ENCODE measurements around the gene GPSM1. TPM values are rescaled to one million over a fixed set of nuclear protein-coding genes. Genes with fewer than 3 reads are reported as not detected.

GPSM1 gene
- total RNA-seq, 1 experiment from 2014 or later: 24.7 TPM

DNA sequence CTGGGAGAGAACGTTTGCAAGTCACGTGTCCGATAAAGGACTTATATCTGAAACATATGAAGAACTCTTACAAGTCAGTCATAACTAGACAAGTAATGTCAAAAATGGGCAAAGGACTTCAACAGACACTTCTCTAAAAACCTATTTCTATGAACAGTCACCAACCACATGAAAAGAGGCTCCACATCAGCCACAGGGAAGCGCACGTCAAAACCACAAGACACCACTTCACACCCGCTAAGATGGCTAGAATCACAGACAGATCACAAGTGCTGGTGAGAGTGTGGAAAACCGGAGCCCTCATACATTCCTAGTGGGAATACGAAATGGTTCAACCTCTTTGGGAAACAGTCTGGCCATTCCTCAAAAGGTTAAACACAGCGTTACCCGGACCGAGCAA is 57.7 kb downstream of the GPSM1 start:
- Histone ChIP-seq H3K9me3 (ENCODE audit: control insufficient read depth, low read depth, low read length) (no peaks in the 10 kb centered on the region), H4K5ac (ENCODE audit: insufficient read length, low read depth, low read length) (no peak overlapping the region), H4K8ac (replicated peaks; ENCODE audit: insufficient read length, low read depth, low read length) (no peak overlapping the region), H3K79me2 (ENCODE audit: insufficient read depth, low read length) (no peaks in the 10 kb centered on the region), H3K23me2 (ENCODE audit: insufficient read length, low read depth, low read length, poor library complexity, severe bottlenecking) (no peaks in the 10 kb centered on the region), H3K18ac (ENCODE audit: insufficient read length, low read depth, low read length) (no peak overlapping the region), H3K4me1 (ENCODE audit: insufficient read depth, low read length) (no peaks in the 10 kb centered on the region), H3K79me1 (ENCODE audit: insufficient read depth, low read depth, low read length, poor library complexity, severe bottlenecking) (no peaks in the 10 kb centered on the region), H3K27ac (ENCODE audit: insufficient read length, low read depth, low read length) (no peak overlapping the region), H2AFZ (ENCODE audit: low read length) (no peak overlapping the region), H2BK120ac (ENCODE audit: low read depth, low read length, poor library complexity, severe bottlenecking) (no peak overlapping the region), H3K4me2 (ENCODE audit: insufficient read depth, insufficient read length, low read length) (no peak overlapping the region), H2AK5ac (ENCODE audit: insufficient read length, low read length) (no peak overlapping the region), H2BK15ac (ENCODE audit: low read depth, low read length) (no peak overlapping the region), H4K20me1 (ENCODE audit: control insufficient read depth, insufficient read depth, insufficient read length) (no peaks in the 10 kb centered on the region), H3K9ac (ENCODE audit: extremely low read depth, insufficient read length, low read length) (no peak overlapping the region), H3K23ac (ENCODE audit: insufficient read length, low read depth, low read length) (no peak overlapping the region), H3T11ph (ENCODE audit: low read length) (no peak overlapping the region), H3K4ac (ENCODE audit: low read depth, low read length) (no peak overlapping the region), H3K14ac (ENCODE audit: insufficient read depth, low read length) (no peak overlapping the region), H2BK20ac (ENCODE audit: low read depth, low read length, poor library complexity, severe bottlenecking) (no peak overlapping the region), H2BK12ac (ENCODE audit: insufficient read length, low read depth, low read length) (no peak overlapping the region), H4K91ac (ENCODE audit: insufficient read length, low read depth, low read length) (no peak overlapping the region), H3K56ac (ENCODE audit: insufficient read length, low read depth, low read length) (no peak overlapping the region), H3K27me3 (ENCODE audit: insufficient read depth, low read length) (no peaks in the 10 kb centered on the region), H2BK5ac (ENCODE audit: insufficient read length, low read length) (no peak overlapping the region)
- TF ChIP-seq, protein P1, sequence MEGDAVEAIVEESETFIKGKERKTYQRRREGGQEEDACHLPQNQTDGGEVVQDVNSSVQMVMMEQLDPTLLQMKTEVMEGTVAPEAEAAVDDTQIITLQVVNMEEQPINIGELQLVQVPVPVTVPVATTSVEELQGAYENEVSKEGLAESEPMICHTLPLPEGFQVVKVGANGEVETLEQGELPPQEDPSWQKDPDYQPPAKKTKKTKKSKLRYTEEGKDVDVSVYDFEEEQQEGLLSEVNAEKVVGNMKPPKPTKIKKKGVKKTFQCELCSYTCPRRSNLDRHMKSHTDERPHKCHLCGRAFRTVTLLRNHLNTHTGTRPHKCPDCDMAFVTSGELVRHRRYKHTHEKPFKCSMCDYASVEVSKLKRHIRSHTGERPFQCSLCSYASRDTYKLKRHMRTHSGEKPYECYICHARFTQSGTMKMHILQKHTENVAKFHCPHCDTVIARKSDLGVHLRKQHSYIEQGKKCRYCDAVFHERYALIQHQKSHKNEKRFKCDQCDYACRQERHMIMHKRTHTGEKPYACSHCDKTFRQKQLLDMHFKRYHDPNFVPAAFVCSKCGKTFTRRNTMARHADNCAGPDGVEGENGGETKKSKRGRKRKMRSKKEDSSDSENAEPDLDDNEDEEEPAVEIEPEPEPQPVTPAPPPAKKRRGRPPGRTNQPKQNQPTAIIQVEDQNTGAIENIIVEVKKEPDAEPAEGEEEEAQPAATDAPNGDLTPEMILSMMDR (conservative IDR thresholded peaks at IDR 0.05): no peak
- Mint-ChIP-seq H3K9me3 (no peaks in the 10 kb centered on the region), H3K36me3 (ENCODE audit: insufficient read depth in 1 of 3, low read depth in 3 of 3) (peaks cover 36 to 80% (median 70%) of the 10 kb centered on the region in 3 experiments; a peak in 6 of 7 replicates), H3K4me3 (no peak overlapping the region), H3K4me1 (no peaks in the 10 kb centered on the region), H3K27me3 (ENCODE audit: low read depth) (no peaks in the 10 kb centered on the region), H3K27ac (no peak overlapping the region)
- no peak for DNase-seq
- no CpG with 5 or more reads among the region's 11 CpGs for WGBS (ENCODE audit: extremely low coverage, insufficient read length, low lambda C conversion rate)
